H9 (cell line): ENCODE results near the gene CACNA1I. TPM values are rescaled to one million over a fixed set of nuclear protein-coding genes. Genes with fewer than 3 reads are reported as not detected.

ENCODE experiments used
- DNase-seq: peaks from one replicate; pipeline ENCODE4 v3.0.0-alpha.2; 2017
- H2AFZ ChIP-seq: one replicate; pipeline ENCODE4 v1.6.1; 2013; ENCODE audit warnings: mild to moderate bottlenecking, low read length, control low read depth, moderate library complexity
- H2AK5ac ChIP-seq: 2 replicates; pipeline ENCODE4 v1.6.1; 2013; ENCODE audit warnings: low read length, control low read depth, mixed read lengths; ENCODE audit not compliant: insufficient read length
- H2BK120ac ChIP-seq: one replicate; pipeline ENCODE4 v1.6.1; 2013; ENCODE audit warnings: low read depth, mild to moderate bottlenecking, low read length, control low read depth, inconsistent platforms; ENCODE audit not compliant: poor library complexity, severe bottlenecking
- H2BK12ac ChIP-seq: 2 replicates; pipeline ENCODE4 v1.6.1; 2013; ENCODE audit warnings: low read length, control low read depth, mixed read lengths, low read depth; ENCODE audit not compliant: insufficient read length
- H2BK15ac ChIP-seq: 2 replicates; pipeline ENCODE4 v1.6.1; 2013; ENCODE audit warnings: low read depth, low read length, control low read depth
- H2BK20ac ChIP-seq: one replicate; pipeline ENCODE4 v1.6.1; 2013; ENCODE audit warnings: low read depth, mild to moderate bottlenecking, low read length, control low read depth, inconsistent platforms; ENCODE audit not compliant: poor library complexity, severe bottlenecking
- H2BK5ac ChIP-seq: 2 replicates; pipeline ENCODE4 v1.6.1; 2013; ENCODE audit warnings: low read length, control low read depth, mixed read lengths; ENCODE audit not compliant: insufficient read length
- H3K14ac ChIP-seq: 2 replicates; pipeline ENCODE4 v1.6.1; 2013; ENCODE audit warnings: low read length, control low read depth; ENCODE audit not compliant: insufficient read depth
- H3K18ac ChIP-seq: 2 replicates; pipeline ENCODE4 v1.6.1; 2013; ENCODE audit warnings: low read depth, mild to moderate bottlenecking, mixed read lengths, low read length, control low read depth; ENCODE audit not compliant: insufficient read length
- H3K23ac ChIP-seq: 2 replicates; pipeline ENCODE4 v1.6.1; 2013; ENCODE audit warnings: low read length, control low read depth, mixed read lengths, low read depth; ENCODE audit not compliant: insufficient read length
- H3K23me2 ChIP-seq: 2 replicates; pipeline ENCODE4 v1.6.1; 2013; ENCODE audit warnings: low read depth, mild to moderate bottlenecking, mixed read lengths, low read length, control low read depth; ENCODE audit not compliant: insufficient read length, poor library complexity, severe bottlenecking
- H3K27ac ChIP-seq: 2 replicates; pipeline ENCODE4 v1.5.1; 2013; ENCODE audit warnings: low read length, control low read depth, mixed read lengths, low read depth; ENCODE audit not compliant: insufficient read length
- H3K27me3 ChIP-seq: 2 replicates; pipeline ENCODE4 v1.6.1; 2013; ENCODE audit warnings: low read length, control low read depth, inconsistent platforms; ENCODE audit not compliant: insufficient read depth
- H3K4ac ChIP-seq: 2 replicates; pipeline ENCODE4 v1.6.1; 2013; ENCODE audit warnings: low read depth, mild to moderate bottlenecking, control low read depth, inconsistent platforms, low read length, moderate library complexity
- H3K4me1 ChIP-seq: 2 replicates; pipeline ENCODE4 v1.6.1; 2013; ENCODE audit warnings: low read length, control low read depth, inconsistent platforms; ENCODE audit not compliant: insufficient read depth
- H3K4me2 ChIP-seq: 2 replicates; pipeline ENCODE4 v1.6.1; 2013; ENCODE audit warnings: low read length, control low read depth, mixed read lengths; ENCODE audit not compliant: insufficient read length, insufficient read depth
- H3K56ac ChIP-seq: 2 replicates; pipeline ENCODE4 v1.6.1; 2013; ENCODE audit warnings: low read depth, mild to moderate bottlenecking, mixed read lengths, low read length, control low read depth; ENCODE audit not compliant: insufficient read length
- H3K79me1 ChIP-seq: 2 replicates; pipeline ENCODE4 v1.6.1; 2013; ENCODE audit warnings: low read depth, mild to moderate bottlenecking, moderate library complexity, low read length, control low read depth, inconsistent platforms; ENCODE audit not compliant: insufficient read depth, poor library complexity, severe bottlenecking
- H3K79me2 ChIP-seq: 2 replicates; pipeline ENCODE4 v1.6.1; 2013; ENCODE audit warnings: low read length, control low read depth, inconsistent platforms; ENCODE audit not compliant: insufficient read depth
- H3K9ac ChIP-seq: 2 replicates; pipeline ENCODE4 v1.6.1; 2013; ENCODE audit warnings: low read length, control low read depth, mixed read lengths; ENCODE audit not compliant: insufficient read length; ENCODE audit errors: extremely low read depth
- H3K9me3 ChIP-seq: one replicate; pipeline ENCODE4 v1.6.1; 2013; ENCODE audit warnings: low read depth, low read length, inconsistent platforms; ENCODE audit not compliant: control insufficient read depth
- H3T11ph ChIP-seq: one replicate; pipeline ENCODE4 v1.6.1; 2013; ENCODE audit warnings: mild to moderate bottlenecking, low read length, control low read depth, inconsistent platforms
- H4K20me1 ChIP-seq: one replicate; pipeline ENCODE4 v1.6.1; 2013; ENCODE audit not compliant: control insufficient read depth, insufficient read length, insufficient read depth
- H4K5ac ChIP-seq: 2 replicates; pipeline ENCODE4 v1.6.1; 2013; ENCODE audit warnings: low read depth, mild to moderate bottlenecking, mixed read lengths, low read length, control low read depth; ENCODE audit not compliant: insufficient read length
- H4K8ac ChIP-seq: replicated peaks from 2 replicates; pipeline ENCODE4 v1.6.1; 2013; ENCODE audit warnings: low read length, control low read depth, mixed read lengths, low read depth; ENCODE audit not compliant: insufficient read length
- H4K91ac ChIP-seq: 2 replicates; pipeline ENCODE4 v1.6.1; 2013; ENCODE audit warnings: low read depth, mild to moderate bottlenecking, moderate library complexity, mixed read lengths, low read length, control low read depth; ENCODE audit not compliant: insufficient read length
- H3K27ac Mint-ChIP-seq, 3 experiments: 2 replicates in 2 of 3; 3 replicates in 1 of 3; pipeline ENCODE4 v1.8.0; 2020 to 2021; ENCODE audit warnings: mixed read lengths in 3 of 3, mild to moderate bottlenecking in 1 of 3, moderate library complexity in 1 of 3
- H3K27me3 Mint-ChIP-seq: 2 replicates; pipeline ENCODE4 v1.8.0; 2021; ENCODE audit warnings: low read depth, mild to moderate bottlenecking, moderate library complexity, mixed read lengths
- H3K36me3 Mint-ChIP-seq, 3 experiments: 2 replicates in 2 of 3; 3 replicates in 1 of 3; pipeline ENCODE4 v1.8.0; 2020 to 2021; ENCODE audit warnings: low read depth in 3 of 3, mixed read lengths in 3 of 3; ENCODE audit not compliant: insufficient read depth in 1 of 3
- H3K4me1 Mint-ChIP-seq, 2 experiments: 2 replicates each; pipeline ENCODE4 v1.8.0; 2020; ENCODE audit warnings: mixed read lengths in 2 of 2
- H3K4me3 Mint-ChIP-seq, 2 experiments: 2 replicates in 1 of 2; 3 replicates in 1 of 2; pipeline ENCODE4 v1.8.0; 2020 to 2021; ENCODE audit warnings: mild to moderate bottlenecking in 2 of 2, mixed read lengths in 2 of 2, moderate library complexity in 1 of 2
- H3K9me3 Mint-ChIP-seq, 2 experiments: 2 replicates in 1 of 2; 3 replicates in 1 of 2; pipeline ENCODE4 v1.8.0; 2020; ENCODE audit warnings: mild to moderate bottlenecking in 2 of 2, mixed read lengths in 2 of 2, moderate library complexity in 1 of 2
- WGBS: extraction: QIAGEN DNeasy Blood & Tissue Kit; methylation state at CpG from one replicate; pipeline ENCODE4 v1.1.7; 2013; ENCODE audit warnings: missing lambda C conversion rate, low lambda C conversion rate, mixed read lengths; ENCODE audit not compliant: insufficient read length; ENCODE audit errors: extremely low coverage; 5-methylcytosine and 5-hydroxymethylcytosine counted together
- total RNA-seq: library from RNA; stranded (reverse); gene quantifications from 2 replicates; pipeline ENCODE4 v1.2.1, GENCODE V29; 2021
- TF ChIP-seq, protein P1 (sequence below): fragments of 200-600 bp; sonication (generic); conservative IDR thresholded peaks from 3 replicates; pipeline ENCODE4 v1.8.0; 2021; ENCODE audit warnings: antibody characterized with exemption, mild to moderate bottlenecking

The CACNA1I gene
- total RNA-seq, 1 experiment from 2014 or later, result 0.50 TPM

DNA sequence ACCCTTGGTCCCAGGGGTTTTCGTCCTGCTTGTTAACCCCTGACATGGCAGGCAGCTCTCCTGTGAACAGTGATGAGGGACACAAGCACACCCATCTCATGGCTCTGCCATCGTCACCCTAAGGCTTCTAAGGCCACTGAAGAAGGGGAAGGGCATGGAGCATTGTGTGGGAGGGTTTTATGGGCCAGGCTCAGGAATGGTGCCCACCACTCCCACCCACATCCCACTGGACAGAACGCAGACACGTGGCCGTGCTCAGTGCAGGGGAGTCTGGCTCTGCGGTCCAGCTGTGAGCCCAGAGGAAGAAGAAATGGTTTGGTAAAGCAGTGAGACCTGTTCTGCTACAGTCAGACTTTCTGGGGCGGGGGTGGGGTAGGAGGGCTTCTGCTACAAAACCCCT is 130.0 kb downstream of the CACNA1I start:
- Mint-ChIP-seq H3K27me3 (peaks cover 3% of the 10 kb centered on the region; the same call in 1 of the 2 replicates), H3K36me3 (no peaks in the 10 kb centered on the region), H3K4me3 (no peak overlapping the region), H3K27ac (peak overlapping the region in 1 of 3 experiments; percentile 65; a peak in 1 of 7 replicates), H3K4me1 (peaks cover 0 to 7% of the 10 kb centered on the region in 2 experiments; a peak in 1 of 4 replicates), H3K9me3 (no peaks in the 10 kb centered on the region)
- Histone ChIP-seq H3K79me2 (no peaks in the 10 kb centered on the region), H2AFZ (no peak overlapping the region), H3K14ac (no peak overlapping the region), H2BK20ac (no peak overlapping the region), H3K18ac (no peak overlapping the region), H2AK5ac (no peak overlapping the region), H3K4ac (no peak overlapping the region), H3K23ac (no peak overlapping the region), H3K27me3 (no peaks in the 10 kb centered on the region), H3K9me3 (no peaks in the 10 kb centered on the region), H2BK15ac (no peak overlapping the region), H3K23me2 (no peaks in the 10 kb centered on the region), H3K27ac (no peak overlapping the region), H3K56ac (no peak overlapping the region), H4K91ac (no peak overlapping the region), H3K4me1 (no peaks in the 10 kb centered on the region), H2BK5ac (no peak overlapping the region), H4K20me1 (peaks cover 3% of the 10 kb centered on the region), H2BK12ac (no peak overlapping the region), H3T11ph (no peak overlapping the region), H2BK120ac (no peak overlapping the region), H3K79me1 (no peaks in the 10 kb centered on the region), H4K8ac (no peak overlapping the region), H3K4me2 (no peak overlapping the region), H3K9ac (no peak overlapping the region), H4K5ac (no peak overlapping the region)
- no peak for DNase-seq
- WGBS, result no CpG with 5 or more reads among the region's 7 CpGs
- TF ChIP-seq, protein P1, sequence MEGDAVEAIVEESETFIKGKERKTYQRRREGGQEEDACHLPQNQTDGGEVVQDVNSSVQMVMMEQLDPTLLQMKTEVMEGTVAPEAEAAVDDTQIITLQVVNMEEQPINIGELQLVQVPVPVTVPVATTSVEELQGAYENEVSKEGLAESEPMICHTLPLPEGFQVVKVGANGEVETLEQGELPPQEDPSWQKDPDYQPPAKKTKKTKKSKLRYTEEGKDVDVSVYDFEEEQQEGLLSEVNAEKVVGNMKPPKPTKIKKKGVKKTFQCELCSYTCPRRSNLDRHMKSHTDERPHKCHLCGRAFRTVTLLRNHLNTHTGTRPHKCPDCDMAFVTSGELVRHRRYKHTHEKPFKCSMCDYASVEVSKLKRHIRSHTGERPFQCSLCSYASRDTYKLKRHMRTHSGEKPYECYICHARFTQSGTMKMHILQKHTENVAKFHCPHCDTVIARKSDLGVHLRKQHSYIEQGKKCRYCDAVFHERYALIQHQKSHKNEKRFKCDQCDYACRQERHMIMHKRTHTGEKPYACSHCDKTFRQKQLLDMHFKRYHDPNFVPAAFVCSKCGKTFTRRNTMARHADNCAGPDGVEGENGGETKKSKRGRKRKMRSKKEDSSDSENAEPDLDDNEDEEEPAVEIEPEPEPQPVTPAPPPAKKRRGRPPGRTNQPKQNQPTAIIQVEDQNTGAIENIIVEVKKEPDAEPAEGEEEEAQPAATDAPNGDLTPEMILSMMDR, result no peak
